Measurements from ENCODE around the gene KIZ. TPM values are rescaled to one million over a fixed set of nuclear protein-coding genes. Genes with fewer than 3 reads are reported as not detected.

The KIZ gene
- total and polyA plus RNA-seq, 2 donors from 2014 or later = 17.3 to 21.8 TPM

- Histone ChIP-seq H3K4me1 (ENCODE audit: control insufficient read depth in 2 of 3, insufficient read depth in 2 of 3, low read depth in 1 of 3, low read length in 3 of 3) (peaks cover 0 to 5% (median 0%) of the 10 kb centered on the region in 3 donors), H3K36me3 (ENCODE audit: control insufficient read depth in 2 of 3, insufficient read depth in 3 of 3, low read length in 3 of 3) (no peaks in the 10 kb centered on the region), H3K27ac (ENCODE audit: low read depth in 2 of 2, low read length in 2 of 2) (no peak overlapping the region), H3K27me3 (ENCODE audit: control insufficient read depth, insufficient read depth, low read length) (peaks cover 36% of the 10 kb centered on the region), H3K4me3 (ENCODE audit: low read length in 3 of 3) (no peak overlapping the region), H3K9ac (ENCODE audit: low read length in 3 of 3) (no peak overlapping the region), H3K9me3 (ENCODE audit: control insufficient read depth in 2 of 3, insufficient read depth in 1 of 3, low read length in 3 of 3) (no peaks in the 10 kb centered on the region)
- no peak for TF ChIP-seq CTCF (IDR thresholded peaks at IDR 0.05; ENCODE audit: borderline replicate concordance, extremely low read depth, insufficient read depth)
- intact Hi-C loops (cut with DNase I) = no loop called here
- peak in 2 of 5 donors; percentile 51 to 53 for DNase-seq
- FAIRE-seq = no peak
Measured at GRCh38 chr20:21096321-21097043, 29.4 kb upstream of the KIZ start.

- Histone ChIP-seq H3K27me3 (ENCODE audit: control insufficient read depth, insufficient read depth, low read length) (peaks cover 62% of the 10 kb centered on the region), H3K36me3 (ENCODE audit: control insufficient read depth in 2 of 3, insufficient read depth in 3 of 3, low read length in 3 of 3) (no peaks in the 10 kb centered on the region), H3K9ac (ENCODE audit: low read length in 3 of 3) (no peak overlapping the region), H3K27ac (ENCODE audit: low read depth in 2 of 2, low read length in 2 of 2) (no peak overlapping the region), H3K4me1 (ENCODE audit: control insufficient read depth in 2 of 3, insufficient read depth in 2 of 3, low read depth in 1 of 3, low read length in 3 of 3) (peaks cover 0 to 14% (median 0%) of the 10 kb centered on the region in 3 donors), H3K4me3 (ENCODE audit: low read length in 3 of 3) (peak overlapping the region in 2 of 3 donors; percentile 28 to 46), H3K9me3 (ENCODE audit: control insufficient read depth in 2 of 3, insufficient read depth in 1 of 3, low read length in 3 of 3) (no peaks in the 10 kb centered on the region)
- intact Hi-C loops (cut with DNase I) = no loop called here
- DNase-seq (peak; percentile 50 to 69 (median 52)), FAIRE-seq (no peak)
- TF ChIP-seq CTCF (IDR thresholded peaks at IDR 0.05; ENCODE audit: borderline replicate concordance, extremely low read depth, insufficient read depth) = no peak
Measured at GRCh38 chr20:21099751-21100577, 25.9 kb upstream of the KIZ start.

GRCh38 chr20:21100578-21101452 is 25.1 kb upstream of the KIZ start:
- H3K27me3 ChIP-seq (ENCODE audit: control insufficient read depth, insufficient read depth, low read length) = peaks cover 62% of the 10 kb centered on the region
- DNase-seq = peak in 4 of 5 donors; percentile 22 to 44 (median 36)
- H3K27ac ChIP-seq (ENCODE audit: low read depth in 2 of 2, low read length in 2 of 2) = no peak overlapping the region
- no peak overlapping the region for H3K9ac ChIP-seq (ENCODE audit: low read length in 3 of 3)
- H3K4me1 ChIP-seq (ENCODE audit: control insufficient read depth in 2 of 3, insufficient read depth in 2 of 3, low read depth in 1 of 3, low read length in 3 of 3) = peaks cover 0 to 14% (median 0%) of the 10 kb centered on the region in 3 donors
- FAIRE-seq = no peak
- H3K36me3 ChIP-seq (ENCODE audit: control insufficient read depth in 2 of 3, insufficient read depth in 3 of 3, low read length in 3 of 3) = no peaks in the 10 kb centered on the region
- no peak for TF ChIP-seq CTCF (IDR thresholded peaks at IDR 0.05; ENCODE audit: borderline replicate concordance, extremely low read depth, insufficient read depth)
- intact Hi-C loops (cut with DNase I) = no loop called here
- H3K9me3 ChIP-seq (ENCODE audit: control insufficient read depth in 2 of 3, insufficient read depth in 1 of 3, low read length in 3 of 3) = no peaks in the 10 kb centered on the region
- H3K4me3 ChIP-seq (ENCODE audit: low read length in 3 of 3) = peak overlapping the region in 2 of 3 donors; percentile 1 to 46
